RWPE1 (cell line): ENCODE measurements around the gene RNF220.
A peak's percentile ranks its signal among the peaks of the same experiment; 100 is the strongest.

Experiments used
- CTCF ChIA-PET: fragments of 350-600 bp; sonication (Branson Sonifier 250); formaldehyde crosslinking; extraction: SDS; loops from one replicate; lab custom pipeline; 2021; lab: Yijun Ruan, JAX
- POLR2A ChIA-PET: fragments of 400-600 bp; formaldehyde crosslinking; extraction: SDS; loops from one replicate; lab custom pipeline; 2020; ENCODE audit warnings: antibody characterized with exemption; ENCODE audit not compliant: low non-redundant PET; lab: Yijun Ruan, JAX
- DNase-seq: peaks from one replicate; pipeline ENCODE4 v3.0.0; 2012; ENCODE audit warnings: low spot score
- H3K27ac ChIP-seq: fragments of 450-650 bp; 2 replicates; pipeline ENCODE4 v1.5.1; 2017
- TF ChIP-seq, protein P1 (sequence below): fragments of 450-650 bp; conservative IDR thresholded peaks from 2 replicates; pipeline ENCODE4 v1.5.1; 2017; ENCODE audit warnings: low read depth, mild to moderate bottlenecking

The RNF220 gene

DNA sequence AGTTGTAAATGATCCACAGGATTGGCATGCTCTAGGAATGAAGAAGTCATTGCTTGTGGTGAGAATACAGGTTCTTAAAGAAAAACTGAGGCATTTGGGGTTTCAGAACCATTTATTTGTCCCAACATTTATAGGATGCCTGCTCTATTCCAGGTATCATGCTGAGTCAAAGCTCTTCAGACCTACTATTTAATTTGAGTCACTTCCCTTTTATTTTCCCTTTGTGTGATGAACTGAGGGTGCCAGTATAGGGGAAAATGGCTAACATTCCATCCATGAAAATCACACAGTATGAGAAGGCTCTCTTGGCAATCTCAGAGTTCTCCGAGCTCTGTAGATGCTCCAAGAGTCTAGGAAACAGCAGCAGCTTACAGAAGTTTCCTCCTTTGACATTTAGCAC is 110.4 kb downstream of the RNF220 start:
- TF ChIP-seq, protein P1, sequence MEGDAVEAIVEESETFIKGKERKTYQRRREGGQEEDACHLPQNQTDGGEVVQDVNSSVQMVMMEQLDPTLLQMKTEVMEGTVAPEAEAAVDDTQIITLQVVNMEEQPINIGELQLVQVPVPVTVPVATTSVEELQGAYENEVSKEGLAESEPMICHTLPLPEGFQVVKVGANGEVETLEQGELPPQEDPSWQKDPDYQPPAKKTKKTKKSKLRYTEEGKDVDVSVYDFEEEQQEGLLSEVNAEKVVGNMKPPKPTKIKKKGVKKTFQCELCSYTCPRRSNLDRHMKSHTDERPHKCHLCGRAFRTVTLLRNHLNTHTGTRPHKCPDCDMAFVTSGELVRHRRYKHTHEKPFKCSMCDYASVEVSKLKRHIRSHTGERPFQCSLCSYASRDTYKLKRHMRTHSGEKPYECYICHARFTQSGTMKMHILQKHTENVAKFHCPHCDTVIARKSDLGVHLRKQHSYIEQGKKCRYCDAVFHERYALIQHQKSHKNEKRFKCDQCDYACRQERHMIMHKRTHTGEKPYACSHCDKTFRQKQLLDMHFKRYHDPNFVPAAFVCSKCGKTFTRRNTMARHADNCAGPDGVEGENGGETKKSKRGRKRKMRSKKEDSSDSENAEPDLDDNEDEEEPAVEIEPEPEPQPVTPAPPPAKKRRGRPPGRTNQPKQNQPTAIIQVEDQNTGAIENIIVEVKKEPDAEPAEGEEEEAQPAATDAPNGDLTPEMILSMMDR, result no peak
- ChIA-PET POLR2A (no interaction called here), CTCF (no interaction called here)
- DNase-seq, result peak; percentile 60
- no peak overlapping the region for H3K27ac ChIP-seq

DNA sequence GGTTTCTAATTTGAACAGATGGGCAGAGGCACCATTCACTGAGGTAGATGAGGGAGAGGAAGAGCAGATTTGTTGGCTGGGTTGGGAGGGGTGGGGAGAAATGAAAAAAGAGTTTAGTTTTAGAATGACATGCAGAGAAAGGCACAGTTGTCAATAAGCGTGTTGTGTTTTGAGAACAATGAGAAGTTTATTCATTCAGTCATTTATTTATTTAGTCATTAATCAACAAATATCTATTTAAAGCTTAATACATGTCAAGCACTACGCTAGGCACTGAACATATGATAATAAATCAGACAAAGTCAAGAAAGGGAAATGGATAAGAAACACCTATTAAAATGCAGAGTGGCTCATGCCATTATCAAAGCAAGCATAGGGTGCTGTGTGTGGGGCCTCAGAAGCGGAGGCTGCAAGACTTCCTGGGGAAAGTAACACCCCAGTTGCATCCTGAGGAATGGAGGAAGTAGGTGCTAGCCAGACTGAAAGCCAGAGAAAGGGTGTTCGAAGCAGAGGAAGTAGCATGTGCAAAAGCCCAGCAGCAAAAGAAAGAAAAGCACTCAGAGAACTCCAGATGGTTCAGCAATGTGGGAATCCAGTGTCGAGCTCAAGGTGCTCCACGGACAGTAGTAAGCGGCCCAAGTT is 114.1 kb downstream of the RNF220 start:
- TF ChIP-seq, protein P1, result no peak
- ChIA-PET POLR2A (no interaction called here), CTCF (no interaction called here)
- H3K27ac ChIP-seq, result no peak overlapping the region
- no peak for DNase-seq

DNA sequence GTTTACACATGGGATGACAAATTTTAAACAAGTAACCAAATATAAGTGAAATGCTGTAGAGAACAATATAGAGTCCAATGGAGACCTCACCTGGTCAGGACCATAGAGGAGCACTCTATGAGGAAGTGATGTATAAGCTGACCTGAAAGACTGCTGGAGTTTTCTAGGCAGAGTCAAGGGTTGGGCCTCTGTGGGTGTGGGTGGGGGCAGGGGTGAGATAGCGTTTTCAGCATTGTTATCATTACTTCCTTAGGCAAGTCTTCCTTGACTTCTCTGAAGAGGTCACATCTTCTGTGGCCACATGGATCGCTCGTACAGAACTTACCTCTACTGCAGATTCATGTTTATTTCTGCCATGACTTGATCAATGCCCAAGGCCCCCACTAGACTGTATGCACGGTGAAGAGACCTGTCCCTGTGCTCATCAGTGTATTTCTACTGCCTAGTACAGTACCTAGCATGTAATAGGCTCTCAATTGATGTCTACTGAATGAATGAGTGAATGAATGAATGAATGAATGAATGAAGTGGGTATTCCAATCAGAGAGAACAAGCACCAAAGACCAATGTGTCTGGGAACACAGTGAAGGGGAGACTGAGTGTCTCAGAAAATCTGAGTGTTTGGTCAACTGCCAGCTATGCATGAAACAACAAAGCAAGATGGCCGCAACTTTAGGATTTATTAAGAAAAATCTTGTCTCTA is 116.5 kb downstream of the RNF220 start:
- CTCF ChIA-PET, result interaction anchor here (0.5 kb wide), 1 partner anchor 793 kb away, joined by 5 read pairs; no protein-coding TSS in a partner anchor

DNA sequence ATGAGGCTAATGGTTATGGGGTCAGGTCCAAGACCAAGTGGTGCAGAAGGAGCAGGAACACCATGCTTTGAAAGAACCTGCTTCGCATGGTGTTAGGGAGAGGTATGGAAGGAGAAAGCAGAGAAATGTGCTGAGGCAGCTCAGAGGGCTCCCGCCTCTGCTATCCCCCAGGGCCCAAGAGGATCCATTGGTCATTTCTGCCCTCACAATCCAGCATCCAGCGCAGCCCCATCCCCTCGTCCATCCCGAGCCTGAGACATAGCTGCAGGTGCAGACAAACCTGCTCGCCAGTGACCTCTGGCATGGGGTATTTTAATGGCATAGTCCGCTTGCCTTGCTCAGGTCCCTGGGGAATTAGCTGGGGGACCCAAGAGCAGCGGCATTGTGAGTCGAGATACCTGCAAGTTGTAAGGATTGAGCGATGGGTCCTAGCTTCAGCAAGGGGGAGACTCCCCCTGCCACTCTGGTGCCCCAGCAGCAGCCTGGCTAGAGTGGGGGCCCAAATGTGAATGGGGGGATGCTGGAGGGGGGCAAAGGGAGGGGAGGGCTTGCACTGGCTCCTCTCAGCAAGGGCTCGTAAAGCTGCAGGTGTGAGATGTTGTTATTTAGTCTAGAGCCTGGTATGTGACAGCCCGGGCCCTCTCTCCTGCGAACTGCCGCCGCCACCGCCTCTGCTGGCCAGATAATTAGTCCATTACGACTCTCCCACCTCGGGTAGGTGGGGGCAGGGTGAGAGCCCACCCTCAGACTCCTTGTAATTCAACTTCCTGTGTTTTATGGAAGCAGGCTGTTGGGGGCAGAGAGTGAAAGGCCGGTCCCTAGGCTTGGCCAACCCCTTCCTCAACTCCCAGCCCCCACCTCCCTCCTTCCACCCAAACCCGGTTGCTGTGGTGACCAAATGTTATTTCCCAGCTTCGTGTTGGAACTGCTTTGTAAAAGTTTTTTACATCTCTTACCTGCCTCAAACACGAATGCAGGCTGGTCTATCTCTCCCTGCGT is 118.8 kb downstream of the RNF220 start:
- ChIA-PET CTCF (interaction anchor here (0.6 to 1.2 kb wide), 4 partner anchors 9 to 306 kb away, joined by 3 to 4 read pairs (median 3); no protein-coding TSS in a partner anchor), POLR2A (no interaction called here)
- DNase-seq, result no peak
- TF ChIP-seq, protein P1, result no peak
- no peak overlapping the region for H3K27ac ChIP-seq

More for the DNA sequence above, 116.5 kb downstream of the RNF220 start:
- TF ChIP-seq, protein P1, result no peak
- POLR2A ChIA-PET, result no interaction called here
- H3K27ac ChIP-seq, result no peak overlapping the region
- DNase-seq, result no peak

DNA sequence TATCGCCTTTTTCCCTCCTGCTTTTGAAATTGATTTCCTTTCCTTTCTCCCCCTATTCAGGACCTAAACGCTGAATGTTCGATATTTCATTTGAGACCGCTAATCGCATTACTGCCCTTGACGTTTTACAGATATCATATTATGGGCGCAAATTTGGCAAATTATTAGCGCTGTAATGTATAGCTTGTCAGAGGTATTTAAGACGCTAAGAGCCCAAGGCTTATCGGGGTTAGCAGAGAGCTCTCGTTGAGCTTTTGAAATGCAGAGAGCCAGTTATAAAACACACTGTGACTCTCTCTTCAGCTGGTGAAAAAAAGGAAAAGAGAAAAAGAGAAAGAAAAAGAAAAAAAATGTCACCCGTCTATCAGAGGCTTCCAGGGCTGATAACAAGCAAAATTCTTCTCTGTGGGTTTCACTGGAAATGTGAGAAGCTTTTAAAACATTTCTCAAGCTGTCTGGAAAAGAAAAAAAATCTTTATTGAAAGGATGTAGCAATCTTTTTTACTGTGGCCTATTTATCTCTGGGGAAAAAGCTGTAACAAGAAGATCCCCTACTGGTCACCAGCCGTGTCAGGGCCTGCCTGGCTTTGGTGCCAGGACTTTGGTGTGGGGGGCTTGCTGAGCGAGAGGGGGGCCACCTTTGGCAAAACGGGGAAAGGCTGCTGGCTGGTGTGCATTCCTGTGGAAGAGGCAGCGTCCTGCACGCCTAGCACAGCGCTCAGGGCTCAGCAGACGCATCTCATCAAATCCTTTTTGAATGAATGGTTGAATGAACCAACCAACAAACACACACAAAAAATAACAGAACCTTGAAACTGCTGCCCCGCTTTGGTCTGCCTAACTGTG is 119.8 kb downstream of the RNF220 start:
- TF ChIP-seq, protein P1, result no peak
- no peak overlapping the region for H3K27ac ChIP-seq
- CTCF ChIA-PET, result interaction anchor here (0.7 kb wide), 1 partner anchor 23 kb away, joined by 3 read pairs; no protein-coding TSS in a partner anchor
- POLR2A ChIA-PET, result no interaction called here
- no peak for DNase-seq
